Activated CD4-positive, alpha-beta T cell treated with anti-CD3 and anti-CD28 coated beads, Interleukin-2, amount 10 ng/mL, durations not matched to agents 7 days and 5 days (primary cell): ENCODE results near the gene ADAMTS2. TPM values are rescaled to one million over a fixed set of nuclear protein-coding genes. Genes with fewer than 3 reads are reported as not detected.

Experiments used
- CTCF ChIA-PET: fragments of 350-600 bp; sonication (Branson Sonifier 250); formaldehyde crosslinking; loops from one replicate; lab custom pipeline; 2021; ENCODE audit warnings: antibody characterized with exemption; lab: Charles Lee
- POLR2A ChIA-PET: fragments of 350-600 bp; sonication (Branson Sonifier 250); formaldehyde crosslinking; loops from one replicate; lab custom pipeline; 2021; ENCODE audit warnings: antibody characterized with exemption; lab: Charles Lee
- DNase-seq: peaks from one replicate; pipeline ENCODE4 v3.0.0-alpha.2; 2020
- H3K27ac Mint-ChIP-seq: one replicate; pipeline ENCODE4 v1.8.0; 2021; ENCODE audit warnings: mild to moderate bottlenecking, moderate library complexity, mixed read lengths
- H3K27me3 Mint-ChIP-seq: one replicate; pipeline ENCODE4 v1.8.0; 2021; ENCODE audit warnings: mixed read lengths
- H3K36me3 Mint-ChIP-seq: one replicate; pipeline ENCODE4 v1.8.0; 2021; ENCODE audit warnings: low read depth, mixed read lengths
- H3K4me1 Mint-ChIP-seq: one replicate; pipeline ENCODE4 v1.8.0; 2021; ENCODE audit warnings: mixed read lengths
- H3K4me3 Mint-ChIP-seq: one replicate; pipeline ENCODE4 v1.8.0; 2021; ENCODE audit warnings: mild to moderate bottlenecking, moderate library complexity, mixed read lengths
- H3K9me3 Mint-ChIP-seq: one replicate; pipeline ENCODE4 v1.8.0; 2021; ENCODE audit warnings: mixed read lengths
- total RNA-seq, 2 experiments: library from RNA; stranded (reverse); gene quantifications; one replicate each; pipeline ENCODE4 v1.2.3, GENCODE V29; 2021

The ADAMTS2 gene
- total RNA-seq, 2 experiments from 2014 or later = not detected

DNA sequence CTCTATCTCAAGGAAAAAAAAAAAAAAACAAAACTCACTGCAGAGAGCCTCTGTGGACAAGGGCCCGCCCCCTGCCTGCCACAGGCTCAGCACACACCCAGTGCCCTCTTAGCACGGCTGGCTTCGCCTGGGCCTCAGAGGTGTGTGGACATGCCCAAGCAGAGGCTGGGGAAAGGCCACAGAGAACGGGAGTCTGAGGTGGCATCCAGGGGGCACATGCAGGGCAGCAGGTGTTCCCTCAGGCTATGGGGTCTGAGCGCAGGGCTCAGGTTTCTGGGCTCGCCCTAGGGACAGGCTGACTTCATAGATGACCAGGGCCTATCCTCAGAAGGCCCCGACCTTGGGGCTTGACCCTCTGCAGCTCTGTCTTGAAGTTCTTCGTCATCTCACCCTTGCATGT, 146.4 kb downstream of the ADAMTS2 start:
- no peak for DNase-seq
- no peaks in the 10 kb centered on the region for H3K4me1 Mint-ChIP-seq
- ChIA-PET POLR2A (no interaction called here), CTCF (no interaction called here)
- no peaks in the 10 kb centered on the region for H3K9me3 Mint-ChIP-seq
- H3K27ac Mint-ChIP-seq = no peak overlapping the region
- no peaks in the 10 kb centered on the region for H3K27me3 Mint-ChIP-seq
- no peak overlapping the region for H3K4me3 Mint-ChIP-seq
- no peaks in the 10 kb centered on the region for H3K36me3 Mint-ChIP-seq

DNA sequence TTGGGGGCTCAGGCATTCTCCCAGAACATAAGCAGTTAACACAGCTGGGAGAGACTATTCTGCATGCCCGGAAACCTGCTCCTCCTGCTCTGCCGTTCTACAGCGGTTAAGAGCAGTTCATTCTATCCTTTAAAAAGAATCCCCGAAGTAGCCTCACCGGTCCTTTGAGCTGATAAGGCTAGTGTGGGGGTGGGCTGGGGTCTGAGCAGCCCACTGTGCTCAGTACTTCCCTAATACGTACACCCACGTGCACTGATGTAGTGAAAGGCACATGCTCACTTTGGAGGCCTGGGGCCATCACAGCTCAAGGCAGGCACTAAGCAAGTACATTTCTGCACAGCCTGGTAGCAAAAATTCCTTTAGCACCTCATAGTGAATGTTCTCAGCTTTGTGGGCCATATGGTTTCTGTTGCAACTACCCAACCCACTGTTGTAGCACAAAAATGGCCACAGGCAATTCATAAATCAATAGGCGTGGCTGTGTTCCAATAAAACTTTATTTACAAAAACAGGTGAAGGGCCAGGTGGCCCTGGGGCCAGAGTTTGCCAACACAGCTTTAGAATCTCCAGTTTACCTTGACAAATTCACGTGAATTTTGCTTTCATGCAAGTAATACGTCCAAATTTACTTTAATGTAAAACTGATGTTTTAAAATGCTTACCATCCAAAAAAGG, 148.7 kb downstream of the ADAMTS2 start:
- Mint-ChIP-seq H3K36me3 (no peaks in the 10 kb centered on the region), H3K9me3 (no peaks in the 10 kb centered on the region), H3K27me3 (no peaks in the 10 kb centered on the region), H3K4me3 (no peak overlapping the region), H3K4me1 (no peaks in the 10 kb centered on the region), H3K27ac (no peak overlapping the region)
- ChIA-PET CTCF (no interaction called here), POLR2A (no interaction called here)
- no peak for DNase-seq

DNA sequence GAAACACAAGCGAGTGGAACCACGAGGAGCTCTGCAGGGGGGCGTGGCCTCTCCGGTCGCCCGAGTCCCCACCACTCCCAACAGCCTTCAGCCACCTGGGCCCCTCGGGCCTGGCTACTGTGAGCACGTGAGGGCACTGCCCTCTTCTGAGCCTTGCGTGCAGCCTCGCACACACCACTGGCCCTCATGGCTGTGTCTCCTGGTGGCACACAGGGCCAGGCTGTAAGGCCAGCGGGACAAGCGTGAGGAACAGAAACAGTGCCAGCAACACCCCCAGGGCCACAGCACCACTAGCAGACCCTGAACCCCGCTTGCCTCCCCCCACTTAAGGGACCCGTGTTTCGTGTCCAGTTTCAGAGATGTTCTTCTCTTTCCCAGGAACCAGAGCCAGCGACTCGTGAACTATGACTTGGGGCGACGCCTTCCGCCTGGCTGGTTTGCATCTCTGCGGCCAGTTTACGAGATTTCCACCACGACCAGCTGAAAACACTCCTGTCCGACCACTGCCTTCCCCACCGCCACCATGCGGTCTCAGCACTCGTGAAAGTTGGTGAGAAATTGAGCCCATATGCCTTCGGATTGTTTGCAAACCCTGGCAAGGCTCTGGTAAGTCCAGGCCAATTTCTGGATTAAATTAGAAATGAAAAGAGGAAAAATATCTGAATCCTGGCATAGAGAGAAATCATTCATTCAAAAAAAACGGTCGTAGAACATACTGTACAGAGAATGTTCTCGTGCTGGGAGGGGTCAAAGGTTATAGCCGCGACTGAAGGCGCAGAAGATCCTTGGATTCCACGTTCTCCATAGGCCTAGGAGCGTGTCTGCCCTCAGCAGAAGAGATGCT, 149.5 kb downstream of the ADAMTS2 start:
- Mint-ChIP-seq H3K4me3 (no peak overlapping the region), H3K27me3 (no peaks in the 10 kb centered on the region), H3K27ac (no peak overlapping the region), H3K36me3 (no peaks in the 10 kb centered on the region), H3K4me1 (no peaks in the 10 kb centered on the region), H3K9me3 (no peaks in the 10 kb centered on the region)
- DNase-seq = no peak
- ChIA-PET POLR2A (no interaction called here), CTCF (interaction anchor here (0.5 kb wide), 1 partner anchor 30 kb away, joined by 4 read pairs; no protein-coding TSS in a partner anchor)

DNA sequence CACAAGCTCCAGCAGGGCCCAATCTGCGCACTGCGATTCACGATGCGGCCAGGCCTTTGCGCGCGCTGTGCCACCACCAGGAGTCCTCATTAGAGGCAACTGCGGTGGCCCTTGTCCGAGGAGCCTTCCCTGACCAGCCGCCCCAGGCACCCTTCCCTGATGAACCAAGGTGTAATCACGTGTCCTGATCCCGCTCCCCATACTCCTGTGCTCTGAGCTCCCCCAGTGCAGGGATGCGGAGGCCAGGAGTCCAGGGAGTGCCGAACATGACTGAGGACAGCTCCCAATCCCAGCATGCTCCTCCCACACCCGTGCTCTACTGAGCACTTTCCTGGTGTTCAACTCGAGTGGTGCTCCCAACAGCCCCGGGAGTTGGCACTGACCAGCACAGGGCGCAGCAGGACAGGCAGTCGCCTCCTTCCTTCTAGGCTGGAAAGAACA, 150.3 kb downstream of the ADAMTS2 start:
- CTCF ChIA-PET = interaction anchor here (0.5 kb wide), 1 partner anchor 31 kb away, joined by 4 read pairs; no protein-coding TSS in a partner anchor
- no peaks in the 10 kb centered on the region for H3K36me3 Mint-ChIP-seq

DNA sequence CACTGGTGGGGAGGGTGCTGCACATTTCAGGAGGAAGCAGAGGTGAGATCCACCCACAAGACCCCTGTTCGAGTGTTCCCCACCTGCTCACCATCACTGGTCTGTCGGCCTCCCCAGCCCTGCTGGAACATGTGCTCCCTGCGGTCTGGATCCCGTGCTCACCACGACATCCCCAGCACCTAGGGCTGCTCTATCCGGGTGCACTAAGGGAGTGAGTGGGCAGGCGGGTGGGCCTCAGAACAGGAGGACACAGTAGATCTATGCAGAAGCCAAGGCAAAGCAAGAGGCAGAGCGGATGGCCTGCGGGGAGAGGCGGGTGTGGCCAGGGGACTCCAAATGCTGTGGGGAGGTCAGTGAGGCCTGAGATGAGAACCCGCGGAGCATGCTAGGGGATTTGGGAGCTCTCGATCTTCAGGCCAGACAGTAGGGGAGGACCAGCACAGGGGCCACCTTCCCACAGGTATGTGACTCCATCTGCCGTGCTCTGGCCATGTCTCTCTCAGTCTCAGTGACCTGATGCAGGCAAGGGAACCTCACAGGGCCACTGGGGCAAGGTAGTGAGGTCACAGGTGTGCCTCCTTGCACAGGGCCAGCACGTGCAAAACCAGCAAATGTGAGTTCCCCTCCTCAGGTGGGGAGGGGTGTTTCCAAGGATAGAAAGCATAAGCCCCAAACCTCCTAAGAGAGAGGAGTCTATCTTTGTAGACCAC, 150.9 kb downstream of the ADAMTS2 start:
- DNase-seq = no peak
- Mint-ChIP-seq H3K4me1 (no peaks in the 10 kb centered on the region), H3K4me3 (no peak overlapping the region), H3K27me3 (no peaks in the 10 kb centered on the region), H3K9me3 (no peaks in the 10 kb centered on the region), H3K36me3 (no peaks in the 10 kb centered on the region), H3K27ac (no peak overlapping the region)
- CTCF ChIA-PET = no interaction called here
- POLR2A ChIA-PET = no interaction called here

More for the DNA sequence above, 150.3 kb downstream of the ADAMTS2 start:
- Mint-ChIP-seq H3K9me3 (no peaks in the 10 kb centered on the region), H3K4me3 (no peak overlapping the region), H3K27ac (no peak overlapping the region), H3K27me3 (no peaks in the 10 kb centered on the region), H3K4me1 (no peaks in the 10 kb centered on the region)
- DNase-seq = no peak
- POLR2A ChIA-PET = no interaction called here

DNA sequence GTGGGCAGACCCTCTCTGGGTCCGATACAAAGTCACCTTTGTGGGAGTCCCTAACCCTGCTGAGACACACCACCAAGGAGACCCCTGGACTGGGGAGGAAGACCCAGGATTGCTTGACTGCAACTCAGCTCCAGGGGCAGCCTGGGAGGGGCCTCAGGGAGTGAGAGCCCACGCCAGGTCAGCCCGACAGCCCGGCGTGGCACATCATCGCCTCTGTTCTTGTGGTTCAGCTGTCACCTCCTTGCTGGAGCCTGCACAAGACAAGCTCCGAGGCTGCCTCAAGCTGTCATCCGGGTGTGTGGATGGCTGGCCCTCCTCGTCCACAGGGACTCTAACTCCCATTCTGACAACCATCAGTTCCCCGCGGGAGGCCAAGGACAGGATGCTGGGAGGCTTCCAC, 151.5 kb downstream of the ADAMTS2 start:
- H3K4me1 Mint-ChIP-seq = no peaks in the 10 kb centered on the region
- no peak overlapping the region for H3K4me3 Mint-ChIP-seq
- H3K27me3 Mint-ChIP-seq = no peaks in the 10 kb centered on the region
- no peak overlapping the region for H3K27ac Mint-ChIP-seq
- H3K36me3 Mint-ChIP-seq = no peaks in the 10 kb centered on the region
- CTCF ChIA-PET = interaction anchor here (1.3 kb wide), 1 partner anchor 11 kb away, joined by 4 read pairs; no protein-coding TSS in a partner anchor
- POLR2A ChIA-PET = no interaction called here
- no peak for DNase-seq
- H3K9me3 Mint-ChIP-seq = no peaks in the 10 kb centered on the region

DNA sequence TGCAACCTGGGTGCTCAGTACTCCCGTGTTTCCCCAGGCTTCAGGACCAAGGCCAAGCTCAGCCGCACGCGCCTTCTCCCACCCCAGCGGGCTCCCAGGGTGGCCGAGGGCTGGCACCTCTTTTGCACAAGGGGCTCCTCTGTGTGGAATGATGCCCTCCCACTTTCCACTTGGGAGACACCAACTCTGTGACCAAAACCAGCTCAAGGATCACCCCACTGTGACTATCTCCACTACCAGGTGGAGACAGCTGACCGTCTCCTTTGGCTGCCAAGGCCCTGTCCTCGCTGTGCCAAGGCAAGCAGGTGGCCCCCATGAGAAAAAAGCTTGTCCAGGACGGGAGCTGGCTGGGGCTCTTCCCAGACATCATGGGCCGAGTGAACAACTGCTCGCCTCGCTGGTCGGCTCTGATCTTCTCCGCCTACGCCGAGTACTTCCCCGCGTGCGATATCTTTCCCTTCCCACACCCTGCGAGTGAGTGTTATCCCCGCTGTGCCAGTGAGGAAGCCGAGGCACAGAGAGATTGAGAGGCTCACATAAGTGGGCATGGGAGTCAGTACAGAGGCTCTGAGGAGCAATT, 152.3 kb downstream of the ADAMTS2 start:
- no peak overlapping the region for H3K4me3 Mint-ChIP-seq
- H3K27ac Mint-ChIP-seq = no peak overlapping the region
- no peak for DNase-seq
- no peaks in the 10 kb centered on the region for H3K9me3 Mint-ChIP-seq
- no peaks in the 10 kb centered on the region for H3K4me1 Mint-ChIP-seq
- no peaks in the 10 kb centered on the region for H3K36me3 Mint-ChIP-seq
- ChIA-PET POLR2A (no interaction called here), CTCF (interaction anchor here (1.3 kb wide), 1 partner anchor 10 kb away, joined by 4 read pairs; no protein-coding TSS in a partner anchor)
- H3K27me3 Mint-ChIP-seq = no peaks in the 10 kb centered on the region

DNA sequence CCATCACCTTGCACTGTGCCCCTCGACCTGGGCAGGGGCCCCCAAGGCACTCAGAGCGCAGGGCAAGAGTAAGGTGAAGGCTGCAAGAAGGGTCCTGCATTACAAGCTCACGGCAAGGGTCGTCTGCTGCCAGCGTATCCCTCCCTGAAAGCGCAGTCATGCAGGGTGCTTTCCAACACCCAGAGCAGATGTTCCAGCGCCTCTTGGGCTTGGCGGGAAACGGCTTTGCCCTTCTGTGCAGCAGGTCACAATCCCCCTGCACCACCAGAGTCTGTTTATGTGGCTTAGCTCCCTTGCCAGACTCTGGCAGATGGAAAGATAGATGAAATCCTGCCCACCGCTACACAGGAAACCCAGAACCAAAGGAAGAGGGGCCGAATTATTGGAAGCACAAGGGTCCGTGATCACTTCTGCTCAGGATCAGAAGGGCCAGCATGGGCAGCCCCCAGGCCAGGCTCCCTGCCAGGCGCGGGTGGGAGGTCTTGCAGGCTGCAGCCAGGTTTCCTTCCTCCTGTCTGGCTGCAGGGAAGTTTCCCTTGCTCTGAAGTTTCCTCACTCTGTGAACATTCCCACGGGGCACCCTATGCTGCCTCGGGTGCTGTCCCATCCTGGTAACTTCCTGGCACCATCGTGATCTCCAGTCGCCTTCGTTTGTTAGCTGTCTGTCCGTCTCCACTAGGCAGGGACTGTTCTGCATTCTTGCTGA, 152.9 kb downstream of the ADAMTS2 start:
- ChIA-PET POLR2A (no interaction called here), CTCF (interaction anchor here (1.3 kb wide), 1 partner anchor 9 kb away, joined by 4 read pairs; no protein-coding TSS in a partner anchor)
- H3K4me3 Mint-ChIP-seq = no peak overlapping the region
- no peaks in the 10 kb centered on the region for H3K27me3 Mint-ChIP-seq
- no peak for DNase-seq
- no peaks in the 10 kb centered on the region for H3K9me3 Mint-ChIP-seq
- no peak overlapping the region for H3K27ac Mint-ChIP-seq
- no peaks in the 10 kb centered on the region for H3K36me3 Mint-ChIP-seq
- H3K4me1 Mint-ChIP-seq = no peaks in the 10 kb centered on the region

DNA sequence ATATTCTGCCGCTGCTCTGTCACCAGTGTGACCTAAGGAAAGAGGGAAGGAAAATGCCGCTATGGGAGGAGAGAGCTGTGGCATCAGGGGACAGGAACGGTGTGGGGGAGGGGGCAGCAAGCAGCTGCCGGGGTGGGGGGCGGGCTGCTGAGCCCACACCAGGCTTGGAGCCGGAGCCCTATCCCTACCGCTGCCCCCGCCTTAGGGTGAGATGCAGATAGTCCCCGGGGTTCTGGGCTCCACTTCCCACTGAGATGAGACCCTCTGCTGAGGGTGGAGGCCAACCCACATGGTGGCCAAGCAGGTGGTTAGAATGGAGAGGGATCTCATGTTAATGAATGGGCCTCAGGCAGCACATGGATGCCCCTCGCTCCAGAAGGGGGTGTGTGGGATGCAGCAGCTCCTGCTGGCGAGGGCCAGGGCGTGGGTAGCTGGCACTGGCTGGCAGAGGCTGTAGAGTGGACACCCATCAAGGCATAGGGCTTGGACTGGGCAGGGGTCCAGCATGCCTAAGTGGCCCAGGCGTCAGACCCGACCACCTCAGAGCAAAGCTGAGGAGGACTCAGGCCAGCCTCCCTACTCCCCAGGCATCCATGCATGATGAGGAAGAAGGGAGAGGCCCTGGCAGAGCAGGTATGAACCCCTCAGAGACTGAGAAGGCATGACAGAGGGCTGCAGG, 153.6 kb downstream of the ADAMTS2 start:
- no peaks in the 10 kb centered on the region for H3K36me3 Mint-ChIP-seq
- CTCF ChIA-PET = no interaction called here
- POLR2A ChIA-PET = no interaction called here
- H3K27ac Mint-ChIP-seq = no peak overlapping the region
- no peaks in the 10 kb centered on the region for H3K4me1 Mint-ChIP-seq
- no peak overlapping the region for H3K4me3 Mint-ChIP-seq
- H3K9me3 Mint-ChIP-seq = no peaks in the 10 kb centered on the region
- DNase-seq = no peak
- no peaks in the 10 kb centered on the region for H3K27me3 Mint-ChIP-seq

DNA sequence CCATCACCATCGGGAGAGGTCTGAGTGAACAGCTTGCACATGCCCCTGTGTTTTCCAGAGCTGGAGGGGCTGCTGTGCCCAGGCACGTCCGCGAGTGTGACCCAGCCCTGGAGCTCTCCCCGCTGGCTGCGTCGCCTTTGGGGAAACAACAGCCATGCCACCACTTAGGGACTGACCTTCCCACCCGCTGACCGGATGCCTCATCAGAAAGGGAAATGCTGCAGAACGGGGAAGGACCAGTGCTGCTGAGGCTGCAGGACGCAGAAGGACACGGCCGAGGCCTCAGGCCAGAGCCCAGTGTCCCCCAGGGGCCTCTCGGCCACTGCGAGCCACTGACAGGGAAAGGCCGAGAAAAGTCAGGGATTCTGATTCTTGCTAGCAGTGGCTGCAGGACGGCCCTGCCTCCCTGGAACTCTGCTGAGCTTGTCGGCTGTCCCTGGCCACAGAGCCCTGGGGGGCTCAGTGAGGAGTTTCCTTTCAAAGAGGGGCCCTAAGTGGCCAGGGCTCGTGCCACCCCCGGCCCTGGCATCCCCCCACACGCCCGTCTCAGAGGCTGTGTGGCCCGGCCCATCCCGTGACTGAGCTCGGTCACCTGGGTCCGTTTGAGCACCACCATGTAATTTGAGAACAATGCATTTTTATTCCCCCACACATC, 154.3 kb downstream of the ADAMTS2 start:
- Mint-ChIP-seq H3K4me1 (no peaks in the 10 kb centered on the region), H3K9me3 (no peaks in the 10 kb centered on the region), H3K27me3 (no peaks in the 10 kb centered on the region), H3K27ac (no peak overlapping the region), H3K36me3 (no peaks in the 10 kb centered on the region), H3K4me3 (no peak overlapping the region)
- CTCF ChIA-PET = no interaction called here
- POLR2A ChIA-PET = no interaction called here
- no peak for DNase-seq

DNA sequence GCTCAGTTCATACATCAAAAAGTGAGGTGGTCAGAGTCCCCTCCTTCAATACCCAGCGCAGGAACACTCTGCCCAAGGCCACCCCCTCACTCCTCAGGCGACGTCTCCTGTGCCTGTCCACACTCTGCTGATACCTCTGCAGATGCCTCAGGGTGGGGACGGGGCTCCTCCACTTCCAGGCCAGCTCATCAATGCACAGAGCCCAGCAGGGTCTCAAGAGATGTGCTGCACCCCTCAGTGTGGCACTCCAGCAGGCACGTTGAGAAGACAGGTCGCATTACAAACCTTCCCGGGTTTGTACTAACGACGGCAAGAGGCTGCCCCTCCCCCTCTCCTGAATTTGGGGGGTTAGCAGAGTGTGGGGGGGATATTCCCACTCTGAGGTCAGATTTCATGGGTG, 156.6 kb downstream of the ADAMTS2 start:
- ChIA-PET CTCF (no interaction called here), POLR2A (no interaction called here)
- Mint-ChIP-seq H3K4me3 (no peak overlapping the region), H3K27ac (no peak overlapping the region), H3K9me3 (no peaks in the 10 kb centered on the region), H3K36me3 (no peaks in the 10 kb centered on the region), H3K27me3 (no peaks in the 10 kb centered on the region), H3K4me1 (no peaks in the 10 kb centered on the region)
- no peak for DNase-seq
